ENCODE data around the gene PTPRQ. TPM values are rescaled to one million over a fixed set of nuclear protein-coding genes. Genes with fewer than 3 reads are reported as not detected.

Gene PTPRQ
- polyA plus RNA-seq, 1 of the 3 experiments (the other 2 are of a cell fraction) = 0.46 TPM

- Histone ChIP-seq H3K9me3 (no peaks in the 10 kb centered on the region), H2AFZ (ENCODE audit: low read depth) (no peak overlapping the region), H3F3A (replicated peaks; ENCODE audit: insufficient read depth) (no peaks in the 10 kb centered on the region), H4K20me1 (ENCODE audit: insufficient read depth) (no peaks in the 10 kb centered on the region), H3K9ac (no peak overlapping the region), H3K36me3 (replicated peaks in 1 of 2; ENCODE audit: control insufficient read depth in 1 of 2, insufficient read depth in 2 of 2, low read length in 1 of 2) (no peaks in the 10 kb centered on the region), H3K27ac (ENCODE audit: low read depth in 2 of 2, low read length in 1 of 2) (no peak overlapping the region), H3K4me2 (no peak overlapping the region), H3K9me2 (no peaks in the 10 kb centered on the region), H3K27me3 (ENCODE audit: insufficient read depth) (peaks cover 56% of the 10 kb centered on the region), H3K4me1 (ENCODE audit: control insufficient read depth in 1 of 2, insufficient read depth in 2 of 2, low read depth in 1 of 2, low read length in 1 of 2) (no peaks in the 10 kb centered on the region), H3K79me2 (ENCODE audit: insufficient read depth) (no peaks in the 10 kb centered on the region), H3K4me3 (ENCODE audit: low read depth in 2 of 2, low read length in 1 of 2) (no peak overlapping the region)
- TF ChIP-seq POLR2AphosphoS5 (IDR thresholded peaks at IDR 0.05; ENCODE audit: low read depth, low read length) (no peak), RXRA (IDR thresholded peaks at IDR 0.05; ENCODE audit: borderline replicate concordance, low read depth) (no peak), JUND (IDR thresholded peaks at IDR 0.05) (no peak), RAD21 (IDR thresholded peaks at IDR 0.05; ENCODE audit: low read length) (no peak), GABPA (IDR thresholded peaks at IDR 0.05; ENCODE audit: low read depth) (no peak), YY1 (IDR thresholded peaks at IDR 0.05; ENCODE audit: low read depth) (no peak), NFIC (IDR thresholded peaks at IDR 0.05; ENCODE audit: borderline replicate concordance) (no peak)
- TF ChIP-seq, protein P1, sequence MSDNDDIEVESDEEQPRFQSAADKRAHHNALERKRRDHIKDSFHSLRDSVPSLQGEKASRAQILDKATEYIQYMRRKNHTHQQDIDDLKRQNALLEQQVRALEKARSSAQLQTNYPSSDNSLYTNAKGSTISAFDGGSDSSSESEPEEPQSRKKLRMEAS (IDR thresholded peaks at IDR 0.05; ENCODE audit: low read depth) = no peak
- TF ChIP-seq, protein P2, sequence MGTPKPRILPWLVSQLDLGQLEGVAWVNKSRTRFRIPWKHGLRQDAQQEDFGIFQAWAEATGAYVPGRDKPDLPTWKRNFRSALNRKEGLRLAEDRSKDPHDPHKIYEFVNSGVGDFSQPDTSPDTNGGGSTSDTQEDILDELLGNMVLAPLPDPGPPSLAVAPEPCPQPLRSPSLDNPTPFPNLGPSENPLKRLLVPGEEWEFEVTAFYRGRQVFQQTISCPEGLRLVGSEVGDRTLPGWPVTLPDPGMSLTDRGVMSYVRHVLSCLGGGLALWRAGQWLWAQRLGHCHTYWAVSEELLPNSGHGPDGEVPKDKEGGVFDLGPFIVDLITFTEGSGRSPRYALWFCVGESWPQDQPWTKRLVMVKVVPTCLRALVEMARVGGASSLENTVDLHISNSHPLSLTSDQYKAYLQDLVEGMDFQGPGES (IDR thresholded peaks at IDR 0.05; ENCODE audit: low read depth, low read length) = no peak
- TF ChIP-seq, protein P3, sequence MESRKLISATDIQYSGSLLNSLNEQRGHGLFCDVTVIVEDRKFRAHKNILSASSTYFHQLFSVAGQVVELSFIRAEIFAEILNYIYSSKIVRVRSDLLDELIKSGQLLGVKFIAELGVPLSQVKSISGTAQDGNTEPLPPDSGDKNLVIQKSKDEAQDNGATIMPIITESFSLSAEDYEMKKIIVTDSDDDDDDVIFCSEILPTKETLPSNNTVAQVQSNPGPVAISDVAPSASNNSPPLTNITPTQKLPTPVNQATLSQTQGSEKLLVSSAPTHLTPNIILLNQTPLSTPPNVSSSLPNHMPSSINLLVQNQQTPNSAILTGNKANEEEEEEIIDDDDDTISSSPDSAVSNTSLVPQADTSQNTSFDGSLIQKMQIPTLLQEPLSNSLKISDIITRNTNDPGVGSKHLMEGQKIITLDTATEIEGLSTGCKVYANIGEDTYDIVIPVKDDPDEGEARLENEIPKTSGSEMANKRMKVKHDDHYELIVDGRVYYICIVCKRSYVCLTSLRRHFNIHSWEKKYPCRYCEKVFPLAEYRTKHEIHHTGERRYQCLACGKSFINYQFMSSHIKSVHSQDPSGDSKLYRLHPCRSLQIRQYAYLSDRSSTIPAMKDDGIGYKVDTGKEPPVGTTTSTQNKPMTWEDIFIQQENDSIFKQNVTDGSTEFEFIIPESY (IDR thresholded peaks at IDR 0.05; ENCODE audit: borderline replicate concordance, low read depth) = no peak
- CTCF ChIA-PET = no interaction called here
- no peak for DNase-seq
- POLR2A ChIA-PET = no interaction called here
- 11% methylated on average over 4 of the region's 4 CpGs for WGBS (ENCODE audit: low lambda C conversion rate)
These were observed 273.8 kb downstream of the PTPRQ start for GRCh38 chr12:80717856-80718255.

DNA sequence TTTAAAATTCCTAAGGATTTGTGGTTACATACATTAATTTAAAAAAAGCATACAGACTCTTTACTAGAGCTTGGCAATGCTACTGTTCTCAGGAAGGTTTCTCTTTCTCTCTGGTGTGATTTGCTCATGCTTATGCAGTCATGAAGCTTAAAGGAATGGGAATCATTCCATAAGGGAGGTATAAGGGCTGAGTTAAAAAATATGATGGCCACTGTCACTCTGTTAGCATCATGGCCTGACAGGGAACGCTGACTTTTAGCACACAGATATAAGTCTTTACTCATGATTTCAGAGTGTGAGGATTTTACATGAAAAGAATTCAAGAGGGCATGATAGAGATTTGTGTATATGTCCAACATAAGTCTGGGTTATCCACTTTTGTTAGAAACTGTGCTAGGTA, 276.5 kb downstream of the PTPRQ start:
- Histone ChIP-seq H3K27ac (ENCODE audit: low read depth in 2 of 2, low read length in 1 of 2) (no peak overlapping the region), H3K4me3 (ENCODE audit: low read depth in 2 of 2, low read length in 1 of 2) (no peak overlapping the region), H3K4me1 (ENCODE audit: control insufficient read depth in 1 of 2, insufficient read depth in 2 of 2, low read depth in 1 of 2, low read length in 1 of 2) (no peaks in the 10 kb centered on the region), H3K36me3 (replicated peaks in 1 of 2; ENCODE audit: control insufficient read depth in 1 of 2, insufficient read depth in 2 of 2, low read length in 1 of 2) (no peaks in the 10 kb centered on the region), H2AFZ (ENCODE audit: low read depth) (no peak overlapping the region), H3F3A (replicated peaks; ENCODE audit: insufficient read depth) (no peaks in the 10 kb centered on the region), H3K79me2 (ENCODE audit: insufficient read depth) (no peaks in the 10 kb centered on the region), H3K9me3 (no peaks in the 10 kb centered on the region), H3K4me2 (no peak overlapping the region), H3K9me2 (no peaks in the 10 kb centered on the region), H4K20me1 (ENCODE audit: insufficient read depth) (no peaks in the 10 kb centered on the region), H3K27me3 (ENCODE audit: insufficient read depth) (peaks cover 33% of the 10 kb centered on the region), H3K9ac (no peak overlapping the region)
- no peak for DNase-seq
- TF ChIP-seq REST (IDR thresholded peaks at IDR 0.05; ENCODE audit: low read depth, low read length) (no peak), FOSL2 (IDR thresholded peaks at IDR 0.05; ENCODE audit: borderline replicate concordance, low read depth) (no peak), RAD21 (IDR thresholded peaks at IDR 0.05; ENCODE audit: low read length) (no peak), GABPA (IDR thresholded peaks at IDR 0.05; ENCODE audit: low read depth) (no peak), GATA2 (CRISPR knock-in tag; IDR thresholded peaks at IDR 0.05) (no peak), FOXJ3 (CRISPR knock-in tag; IDR thresholded peaks at IDR 0.05) (no peak), TCF12 (IDR thresholded peaks at IDR 0.05) (no peak)
- CTCF ChIA-PET = interaction anchor here (1.4 kb wide), 1 partner anchor 17 kb away, joined by 3 read pairs; no protein-coding TSS in a partner anchor
- 0% methylated on average over 1 of the region's 1 CpG for WGBS (ENCODE audit: low lambda C conversion rate)
- POLR2A ChIA-PET = no interaction called here

All from SK-N-SH (cell line).